ENCODE measurements around the gene FLNB.

FLNB gene

GRCh38 chr3:58179235-58180098, 171.2 kb downstream of the FLNB start:
- TF ChIP-seq CTCF (IDR thresholded peaks at IDR 0.05; ENCODE audit: low read depth, low read length, missing control alignments) = no peak
- DNase-seq = no peak
- Histone ChIP-seq H3K27ac (no peak overlapping the region), H3K4me3 (ENCODE audit: low read depth, low read length) (no peak overlapping the region), H3K27me3 (replicated peaks) (no peaks in the 10 kb centered on the region), H3K36me3 (replicated peaks) (peaks cover 1% of the 10 kb centered on the region)
- in situ Hi-C loops (cut with HindIII; ENCODE audit: low pct_ligation_motif_present, low sequenced_read_pairs) = no loop called here

GRCh38 chr3:58180099-58180880, 172.1 kb downstream of the FLNB start:
- DNase-seq = no peak
- no peak overlapping the region for H3K4me3 ChIP-seq (ENCODE audit: low read depth, low read length)
- TF ChIP-seq CTCF (IDR thresholded peaks at IDR 0.05; ENCODE audit: low read depth, low read length, missing control alignments) = no peak
- H3K27me3 ChIP-seq (replicated peaks) = no peaks in the 10 kb centered on the region
- H3K27ac ChIP-seq = no peak overlapping the region
- H3K36me3 ChIP-seq (replicated peaks) = no peaks in the 10 kb centered on the region
- in situ Hi-C loops (cut with HindIII; ENCODE audit: low pct_ligation_motif_present, low sequenced_read_pairs) = no loop called here

GRCh38 chr3:58180940-58181587, 172.8 kb downstream of the FLNB start:
- H3K4me3 ChIP-seq (ENCODE audit: low read depth, low read length) = no peak overlapping the region
- no peak for DNase-seq
- no peaks in the 10 kb centered on the region for H3K27me3 ChIP-seq (replicated peaks)
- H3K27ac ChIP-seq = no peak overlapping the region
- in situ Hi-C loops (cut with HindIII; ENCODE audit: low pct_ligation_motif_present, low sequenced_read_pairs) = no loop called here
- no peak for TF ChIP-seq CTCF (IDR thresholded peaks at IDR 0.05; ENCODE audit: low read depth, low read length, missing control alignments)
- no peaks in the 10 kb centered on the region for H3K36me3 ChIP-seq (replicated peaks)

- H3K36me3 ChIP-seq (replicated peaks) = no peaks in the 10 kb centered on the region
- in situ Hi-C loops (cut with HindIII; ENCODE audit: low pct_ligation_motif_present, low sequenced_read_pairs) = no loop called here
- no peak for DNase-seq
- no peak overlapping the region for H3K27ac ChIP-seq
- no peak for TF ChIP-seq CTCF (IDR thresholded peaks at IDR 0.05; ENCODE audit: low read depth, low read length, missing control alignments)
- H3K4me3 ChIP-seq (ENCODE audit: low read depth, low read length) = no peak overlapping the region
- no peaks in the 10 kb centered on the region for H3K27me3 ChIP-seq (replicated peaks)
Measured at GRCh38 chr3:58183221-58183620, 175.0 kb downstream of the FLNB start.

GRCh38 chr3:58183891-58184290, 175.7 kb downstream of the FLNB start:
- in situ Hi-C loops (cut with HindIII; ENCODE audit: low pct_ligation_motif_present, low sequenced_read_pairs) = no loop called here

More at GRCh38 chr3:58183891-58184290, 175.7 kb downstream of the FLNB start:
- no peak for TF ChIP-seq CTCF (IDR thresholded peaks at IDR 0.05; ENCODE audit: low read depth, low read length, missing control alignments)
- H3K4me3 ChIP-seq (ENCODE audit: low read depth, low read length) = no peak overlapping the region
- H3K27ac ChIP-seq = no peak overlapping the region
- H3K36me3 ChIP-seq (replicated peaks) = no peaks in the 10 kb centered on the region
- no peak for DNase-seq
- no peaks in the 10 kb centered on the region for H3K27me3 ChIP-seq (replicated peaks)
